ENCODE measurements around the gene CENPL.
"Not testable (repeated sequence)": the region's sequence is repeated elsewhere in the genome, so short reads cannot be mapped to it uniquely, and the experiment has no call there.

Gene CENPL

GRCh38 chr1:173824315-173825081 is at the start of gene CENPL, which contains the start of gene DARS2:
TSS of gene CENPL (minus strand) at chr1:173824883. CDS start at chr1:173811299, 13,584 bp downstream.
TSS of gene DARS2 (plus strand) at chr1:173824673. CDS start at chr1:173825230, 557 bp downstream.
- peak; percentile 97 for FAIRE-seq

- FAIRE-seq = no peak
Observed at GRCh38 chr1:173871500-173871899, 46.8 kb upstream of the CENPL start.

- no peak for FAIRE-seq
Observed at GRCh38 chr1:173871091-173871490, 46.4 kb upstream of the CENPL start.

GRCh38 chr1:173870252-173871075 is 45.8 kb upstream of the CENPL start:
- FAIRE-seq = no peak

- FAIRE-seq = no peak
Observed at GRCh38 chr1:173869021-173869359, 44.3 kb upstream of the CENPL start.

GRCh38 chr1:173868266-173869020 is 43.8 kb upstream of the CENPL start, which contains the start of gene ZBTB37:
TSS of gene ZBTB37 (plus strand) at chr1:173868380. CDS start at chr1:173870226, 1,846 bp downstream.
- FAIRE-seq = no peak

GRCh38 chr1:173867753-173868265 is 43.1 kb upstream of the CENPL start, which contains the start of gene GAS5:
TSS of gene GAS5 (minus strand) at chr1:173867989.
- FAIRE-seq = peak; percentile 98

- FAIRE-seq = no peak
Observed at GRCh38 chr1:173867141-173867752, 42.6 kb upstream of the CENPL start.

GRCh38 chr1:173866413-173867115 is 41.9 kb upstream of the CENPL start:
- FAIRE-seq = no peak

GRCh38 chr1:173865468-173866164 is 40.9 kb upstream of the CENPL start:
- FAIRE-seq = no peak

GRCh38 chr1:173864179-173864867 is 39.6 kb upstream of the CENPL start:
- FAIRE-seq = no peak

- peak; percentile 15 for FAIRE-seq
Observed at GRCh38 chr1:173863224-173864161, 38.8 kb upstream of the CENPL start.

GRCh38 chr1:173862769-173863223 is 38.1 kb upstream of the CENPL start:
- FAIRE-seq = peak; percentile 95

GRCh38 chr1:173862146-173862768 is 37.6 kb upstream of the CENPL start:
- not testable (repeated sequence) for FAIRE-seq

- FAIRE-seq = no peak
Observed at GRCh38 chr1:173861731-173862145, 37.1 kb upstream of the CENPL start.

- no peak for FAIRE-seq
Observed at GRCh38 chr1:173860065-173860464, 35.4 kb upstream of the CENPL start.

GRCh38 chr1:173859547-173859946 is 34.9 kb upstream of the CENPL start:
- FAIRE-seq = not testable (repeated sequence)

GRCh38 chr1:173857363-173857917 is 32.8 kb upstream of the CENPL start:
- peak; percentile 39 for FAIRE-seq
